ENCODE results near the gene GPR149.

The GPR149 gene

GRCh38 chr3:154421083-154421482 lies 8.9 kb downstream of the GPR149 start:
- TF ChIP-seq TAF1 (IDR thresholded peaks at IDR 0.05; ENCODE audit: borderline replicate concordance, low read depth, low read length) (no peak), POLR2AphosphoS5 (IDR thresholded peaks at IDR 0.05; ENCODE audit: low read depth, low read length) (no peak), POLR2A (IDR thresholded peaks at IDR 0.05; ENCODE audit: low read depth, low read length) (no peak)
- no peak for FAIRE-seq
- DNase-seq (ENCODE audit: insufficient read length): no peak

DNA sequence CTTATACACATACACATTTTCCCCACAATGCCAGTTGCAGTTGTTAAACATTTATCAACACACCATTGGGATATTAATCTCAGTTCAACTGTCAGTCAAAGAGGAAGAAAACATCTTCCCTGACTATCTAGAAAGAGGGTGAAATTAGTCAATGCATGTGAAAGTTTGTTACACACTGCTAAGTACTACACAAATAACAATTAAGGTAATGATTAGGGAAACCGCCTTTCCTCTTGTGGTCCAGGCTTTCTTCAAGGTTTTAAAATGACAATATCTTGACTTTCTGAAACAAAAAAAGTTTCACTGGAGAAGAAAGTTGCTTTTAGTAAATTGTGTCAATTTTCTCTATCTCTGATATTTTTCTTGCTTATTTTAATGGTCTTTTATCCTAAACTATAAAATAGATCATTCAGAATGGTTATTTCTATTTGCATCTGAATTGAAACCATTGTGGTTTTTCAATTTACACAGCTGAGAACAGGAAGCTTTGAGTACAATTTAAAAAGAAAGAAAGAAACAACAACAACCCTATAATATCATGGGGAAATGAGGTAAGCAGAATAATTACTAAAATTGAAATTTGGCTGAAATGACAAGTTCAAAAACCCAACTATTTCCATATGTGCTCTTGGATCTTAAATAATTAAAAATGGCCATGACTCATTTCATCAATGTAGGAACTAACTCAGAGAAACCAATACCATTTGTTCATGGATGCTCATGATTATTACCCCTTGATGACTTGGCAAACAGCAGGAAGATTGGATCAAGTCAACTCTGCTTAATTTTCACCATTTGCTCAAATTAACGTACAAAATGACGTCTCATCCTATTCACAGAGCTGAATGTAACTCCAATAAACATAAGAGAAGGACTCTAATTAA lies 31.7 kb downstream of the GPR149 start:
- peak; percentile 62 for FAIRE-seq
- no peak for DNase-seq (ENCODE audit: insufficient read length)

GRCh38 chr3:154389861-154390260 lies 40.1 kb downstream of the GPR149 start:
- FAIRE-seq (no peak), DNase-seq (ENCODE audit: insufficient read length) (no peak)
- TF ChIP-seq POLR2AphosphoS5 (IDR thresholded peaks at IDR 0.05; ENCODE audit: low read depth, low read length) (no peak), TAF1 (IDR thresholded peaks at IDR 0.05; ENCODE audit: borderline replicate concordance, low read depth, low read length) (no peak), POLR2A (IDR thresholded peaks at IDR 0.05; ENCODE audit: low read depth, low read length) (no peak)

More for the DNA sequence above, 31.7 kb downstream of the GPR149 start:
- TF ChIP-seq TAF1 (IDR thresholded peaks at IDR 0.05; ENCODE audit: borderline replicate concordance, low read depth, low read length) (no peak), POLR2AphosphoS5 (IDR thresholded peaks at IDR 0.05; ENCODE audit: low read depth, low read length) (no peak)

DNA sequence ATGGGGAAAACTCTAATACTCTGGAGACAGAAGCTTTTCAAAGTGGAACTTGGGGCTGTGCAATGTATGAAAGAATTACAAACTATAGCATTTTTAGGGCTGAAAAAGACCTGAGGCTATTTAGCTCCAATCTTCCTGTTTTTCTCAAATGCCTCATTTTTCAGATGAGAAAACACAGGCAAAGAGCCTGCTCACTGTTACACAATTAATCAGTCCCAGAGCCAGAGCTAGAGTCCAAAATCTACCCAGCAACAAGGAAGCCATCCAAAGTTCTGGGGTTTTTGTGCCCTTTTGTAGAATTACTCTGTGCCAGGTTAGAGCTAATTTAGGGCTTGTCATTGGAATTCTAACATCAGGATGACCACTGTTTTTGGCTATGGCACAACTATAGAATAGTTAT lies 45.5 kb downstream of the GPR149 start:
- no peak for FAIRE-seq
- no peak for DNase-seq (ENCODE audit: insufficient read length)
- TF ChIP-seq TAF1 (IDR thresholded peaks at IDR 0.05; ENCODE audit: borderline replicate concordance, low read depth, low read length) (no peak), POLR2AphosphoS5 (IDR thresholded peaks at IDR 0.05; ENCODE audit: low read depth, low read length) (no peak), POLR2A (IDR thresholded peaks at IDR 0.05; ENCODE audit: low read depth, low read length) (no peak)

DNA sequence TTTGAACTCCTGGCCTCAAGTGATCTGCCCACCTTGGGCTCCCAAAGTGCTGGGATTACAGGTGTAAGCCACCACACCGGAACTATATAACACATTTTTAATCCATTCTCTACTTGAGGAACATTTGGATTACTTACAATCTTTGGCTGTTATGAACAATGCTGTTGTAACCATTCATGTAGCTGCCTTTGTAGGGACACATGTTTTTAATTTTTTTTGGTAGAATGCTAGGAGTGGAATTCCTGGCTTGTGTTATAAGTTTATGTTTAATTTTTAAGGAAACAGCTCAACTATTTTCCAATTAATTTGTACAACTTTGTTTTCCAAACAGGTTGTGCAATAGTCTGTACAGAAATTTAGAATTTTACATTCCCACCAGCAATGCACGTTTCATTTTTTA lies 51.7 kb downstream of the GPR149 start:
- FAIRE-seq: no peak
- no peak for TF ChIP-seq POLR2A (IDR thresholded peaks at IDR 0.05; ENCODE audit: low read depth, low read length)
- no peak for TF ChIP-seq POLR2AphosphoS5 (IDR thresholded peaks at IDR 0.05; ENCODE audit: low read depth, low read length)
- TF ChIP-seq TAF1 (IDR thresholded peaks at IDR 0.05; ENCODE audit: borderline replicate concordance, low read depth, low read length): no peak
- no peak for DNase-seq (ENCODE audit: insufficient read length)

DNA sequence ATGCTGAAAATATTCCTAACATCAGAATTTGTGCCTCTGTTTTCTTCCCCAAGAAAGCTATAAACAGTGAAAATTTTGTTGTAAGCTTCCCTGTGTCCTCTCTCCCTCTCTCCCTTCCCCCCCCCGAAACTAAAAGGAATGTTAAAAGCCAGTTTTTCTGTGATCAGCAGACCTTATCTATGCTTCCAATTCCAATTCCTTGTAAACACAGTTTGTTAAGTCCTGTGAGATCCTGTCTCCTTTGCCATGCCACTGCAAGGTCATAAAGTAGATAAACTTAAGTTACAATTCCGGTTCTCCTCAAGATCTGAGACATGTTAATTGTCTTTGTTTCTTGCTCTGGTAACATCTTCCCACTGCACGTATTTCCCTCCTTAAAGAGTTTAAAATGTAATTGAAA lies 62.8 kb downstream of the GPR149 start:
- TF ChIP-seq POLR2AphosphoS5 (IDR thresholded peaks at IDR 0.05; ENCODE audit: low read depth, low read length): no peak
- TF ChIP-seq TAF1 (IDR thresholded peaks at IDR 0.05; ENCODE audit: borderline replicate concordance, low read depth, low read length): no peak
- TF ChIP-seq POLR2A (IDR thresholded peaks at IDR 0.05; ENCODE audit: low read depth, low read length): no peak
- DNase-seq (ENCODE audit: insufficient read length) (no peak), FAIRE-seq (no peak)

DNA sequence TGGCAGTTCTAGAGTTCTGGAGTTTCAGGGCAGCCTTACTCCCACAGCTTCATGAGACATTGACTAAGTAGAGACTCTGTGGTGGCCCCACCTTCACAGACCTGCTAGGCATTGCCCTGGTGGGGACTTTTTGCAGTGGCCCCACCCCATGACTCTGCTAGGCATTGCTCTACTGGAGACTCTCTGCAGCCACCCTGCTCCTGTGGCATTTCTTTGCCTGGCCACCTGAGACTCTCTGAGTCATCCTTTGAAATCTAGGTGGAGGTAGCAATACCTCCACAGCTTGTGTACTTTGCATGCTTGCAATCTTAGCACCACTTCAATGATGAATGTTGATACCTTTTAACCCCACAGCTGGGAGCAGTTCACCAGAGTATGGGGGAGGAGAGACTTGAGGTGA lies 65.1 kb downstream of the GPR149 start:
- FAIRE-seq (no peak), DNase-seq (ENCODE audit: insufficient read length) (no peak)
- TF ChIP-seq TAF1 (IDR thresholded peaks at IDR 0.05; ENCODE audit: borderline replicate concordance, low read depth, low read length) (no peak), POLR2A (IDR thresholded peaks at IDR 0.05; ENCODE audit: low read depth, low read length) (no peak), POLR2AphosphoS5 (IDR thresholded peaks at IDR 0.05; ENCODE audit: low read depth, low read length) (no peak)

- FAIRE-seq (no peak), DNase-seq (ENCODE audit: insufficient read length) (no peak)
- no peak for TF ChIP-seq POLR2AphosphoS5 (IDR thresholded peaks at IDR 0.05; ENCODE audit: low read depth, low read length)
- TF ChIP-seq POLR2A (IDR thresholded peaks at IDR 0.05; ENCODE audit: low read depth, low read length): no peak
- no peak for TF ChIP-seq TAF1 (IDR thresholded peaks at IDR 0.05; ENCODE audit: borderline replicate concordance, low read depth, low read length)
These were observed 68.9 kb downstream of the GPR149 start for GRCh38 chr3:154361099-154361498.

- FAIRE-seq: no peak
- no peak for DNase-seq (ENCODE audit: insufficient read length)
- TF ChIP-seq POLR2AphosphoS5 (IDR thresholded peaks at IDR 0.05; ENCODE audit: low read depth, low read length) (no peak), TAF1 (IDR thresholded peaks at IDR 0.05; ENCODE audit: borderline replicate concordance, low read depth, low read length) (no peak), POLR2A (IDR thresholded peaks at IDR 0.05; ENCODE audit: low read depth, low read length) (no peak)
These were observed 74.0 kb downstream of the GPR149 start for GRCh38 chr3:154356009-154356408.

DNA sequence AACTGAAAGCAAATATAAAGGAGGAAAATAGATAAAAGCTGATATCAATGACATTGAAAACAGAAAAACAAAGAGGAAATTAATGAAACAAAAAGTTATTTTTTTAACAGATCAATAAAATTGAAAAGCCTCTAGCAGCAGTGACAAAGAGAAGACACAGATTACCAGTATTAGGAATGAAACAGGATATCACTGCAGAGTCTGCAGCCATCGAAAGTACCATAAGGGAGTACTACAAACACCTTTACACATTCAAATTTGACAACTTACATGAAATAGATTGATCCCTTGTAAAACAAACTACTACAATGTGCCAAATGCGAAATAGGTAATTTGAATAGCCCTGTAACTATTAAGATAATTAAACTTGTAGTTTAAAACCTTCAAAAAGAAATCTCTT lies 80.8 kb downstream of the GPR149 start:
- TF ChIP-seq TAF1 (IDR thresholded peaks at IDR 0.05; ENCODE audit: borderline replicate concordance, low read depth, low read length) (no peak), POLR2AphosphoS5 (IDR thresholded peaks at IDR 0.05; ENCODE audit: low read depth, low read length) (no peak), POLR2A (IDR thresholded peaks at IDR 0.05; ENCODE audit: low read depth, low read length) (no peak)
- DNase-seq (ENCODE audit: insufficient read length) (no peak), FAIRE-seq (no peak)

DNA sequence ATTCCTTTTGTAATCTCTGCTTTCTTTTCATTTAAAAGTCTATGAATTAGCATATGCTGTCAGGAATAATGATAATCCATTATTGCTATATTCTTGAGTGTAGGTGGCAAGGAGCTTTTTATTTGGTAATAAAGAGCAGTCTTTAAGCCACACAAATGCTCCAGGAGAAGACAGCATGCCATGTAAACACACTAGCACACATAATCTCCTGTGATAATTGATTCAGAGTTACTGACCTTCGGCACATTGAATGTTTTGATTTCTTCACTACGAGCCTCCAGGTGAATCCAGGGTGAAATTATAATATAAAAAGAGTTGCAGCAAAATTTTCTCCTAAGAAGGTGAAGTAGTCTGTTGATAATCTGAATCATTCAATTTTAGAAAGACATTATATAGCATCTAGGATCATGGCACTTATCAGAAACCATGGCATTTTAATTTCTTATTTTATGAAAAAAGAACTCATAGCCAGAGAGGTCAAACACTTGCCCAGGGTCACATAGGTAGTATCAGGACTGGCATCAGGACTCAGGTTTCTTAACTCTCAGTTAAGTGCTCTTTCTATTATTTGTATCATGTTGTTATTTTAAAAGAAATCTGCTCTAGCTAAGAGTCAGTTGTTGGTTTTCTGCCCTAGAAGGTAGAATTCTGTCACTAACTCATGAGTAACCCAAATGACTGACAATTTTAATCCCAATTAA lies 84.4 kb downstream of the GPR149 start:
- no peak for DNase-seq (ENCODE audit: insufficient read length)
- no peak for FAIRE-seq
- TF ChIP-seq TAF1 (IDR thresholded peaks at IDR 0.05; ENCODE audit: borderline replicate concordance, low read depth, low read length): no peak
- TF ChIP-seq POLR2AphosphoS5 (IDR thresholded peaks at IDR 0.05; ENCODE audit: low read depth, low read length): no peak
- no peak for TF ChIP-seq POLR2A (IDR thresholded peaks at IDR 0.05; ENCODE audit: low read depth, low read length)

DNA sequence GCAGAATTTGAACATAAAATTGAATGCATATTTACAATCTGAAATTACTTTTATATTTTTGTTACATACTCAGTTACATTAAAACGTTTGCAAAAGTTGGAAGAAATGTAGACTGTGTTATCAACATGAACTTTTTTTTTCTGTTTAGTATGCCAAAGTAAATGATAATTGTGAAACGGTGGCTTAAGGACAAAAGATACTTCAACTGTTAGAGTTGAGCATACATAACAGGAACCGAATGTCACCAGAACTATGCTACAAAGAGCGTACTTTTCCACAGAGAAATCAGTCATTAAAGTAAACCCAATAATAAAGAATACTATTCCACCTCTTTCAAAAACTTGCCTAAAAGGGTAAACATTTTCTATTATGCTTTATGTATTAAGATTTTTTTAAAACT lies 91.4 kb downstream of the GPR149 start:
- TF ChIP-seq TAF1 (IDR thresholded peaks at IDR 0.05; ENCODE audit: borderline replicate concordance, low read depth, low read length) (no peak), POLR2A (IDR thresholded peaks at IDR 0.05; ENCODE audit: low read depth, low read length) (no peak), POLR2AphosphoS5 (IDR thresholded peaks at IDR 0.05; ENCODE audit: low read depth, low read length) (no peak)
- DNase-seq (ENCODE audit: insufficient read length) (no peak), FAIRE-seq (no peak)

Measured in GM12892 (cell line).